ENCODE data around the gene EPOP.
"Not testable (repeated sequence)": the region's sequence is repeated elsewhere in the genome, so short reads cannot be mapped to it uniquely, and the experiment has no call there.

The EPOP gene

DNA sequence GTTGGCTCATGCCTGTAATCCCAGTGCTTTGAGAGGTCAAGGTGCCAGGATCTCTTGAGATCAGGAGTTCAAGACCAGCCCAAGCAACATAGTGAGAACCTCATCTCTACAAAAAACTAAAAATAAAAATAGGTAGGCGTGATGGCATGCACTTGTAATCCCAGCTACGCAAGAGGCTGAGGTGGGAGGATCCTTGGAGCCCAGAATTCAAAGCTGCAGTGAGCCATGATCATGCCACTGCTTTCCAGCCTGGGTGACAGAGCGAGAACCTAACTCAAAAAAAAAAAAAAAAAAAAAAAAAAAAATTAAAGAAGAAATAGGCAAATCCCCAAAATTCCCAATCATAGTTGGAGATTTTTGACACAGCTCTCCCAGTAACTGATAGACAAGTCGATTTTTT is 36.8 kb downstream of the EPOP start:
- no peak for TF ChIP-seq CTCF (conservative IDR thresholded peaks at IDR 0.05; ENCODE audit: control insufficient read depth, insufficient read depth, low read depth, low read length)
- DNase-seq (ENCODE audit: low read depth): no peak
- H3K4me3 ChIP-seq (ENCODE audit: control insufficient read depth, low read depth, low read length): no peak overlapping the region

DNA sequence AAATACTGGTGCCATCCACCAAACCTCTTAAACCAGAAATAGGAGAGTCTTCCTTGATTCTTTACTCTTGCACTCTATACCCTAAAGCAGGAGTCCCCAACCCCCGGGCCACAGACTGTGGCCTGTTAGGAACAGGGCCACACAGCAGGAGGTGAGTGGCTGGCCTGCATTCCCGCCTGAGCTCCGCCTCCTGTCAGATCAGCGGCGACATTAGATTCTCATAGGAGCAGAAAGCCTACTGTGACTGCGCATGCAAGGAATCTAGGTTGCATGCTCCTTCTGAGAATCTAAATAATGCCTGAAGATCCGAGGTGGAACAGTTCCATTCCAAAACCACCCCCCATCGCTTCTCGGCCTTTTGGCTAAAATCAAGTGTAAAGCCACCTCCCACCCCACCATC is 38.7 kb downstream of the EPOP start:
- no peak for DNase-seq (ENCODE audit: low read depth)
- H3K4me3 ChIP-seq (ENCODE audit: control insufficient read depth, low read depth, low read length): no peak overlapping the region
- no peak for TF ChIP-seq CTCF (conservative IDR thresholded peaks at IDR 0.05; ENCODE audit: control insufficient read depth, insufficient read depth, low read depth, low read length)

DNA sequence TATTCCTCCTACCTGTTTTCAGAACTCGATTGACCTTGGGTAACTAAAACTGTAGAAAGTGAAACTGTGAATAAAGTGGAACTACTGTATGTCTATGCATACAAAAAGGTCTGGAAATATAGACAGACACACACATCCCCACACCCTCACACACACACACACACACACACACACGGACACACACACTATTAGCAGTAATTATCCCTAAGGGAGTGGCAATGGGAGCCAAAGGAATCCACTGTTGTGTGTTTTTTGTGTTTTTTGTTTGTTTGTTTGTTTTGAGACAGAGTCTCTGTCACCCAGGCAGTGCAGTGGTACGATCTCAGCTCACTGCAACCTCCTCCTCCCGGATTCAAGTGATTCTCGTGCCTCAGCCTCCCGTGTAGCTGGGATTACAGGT is 42.4 kb downstream of the EPOP start:
- no peak for TF ChIP-seq CTCF (conservative IDR thresholded peaks at IDR 0.05; ENCODE audit: control insufficient read depth, insufficient read depth, low read depth, low read length)
- no peak for DNase-seq (ENCODE audit: low read depth)
- H3K4me3 ChIP-seq (ENCODE audit: control insufficient read depth, low read depth, low read length): no peak overlapping the region

DNA sequence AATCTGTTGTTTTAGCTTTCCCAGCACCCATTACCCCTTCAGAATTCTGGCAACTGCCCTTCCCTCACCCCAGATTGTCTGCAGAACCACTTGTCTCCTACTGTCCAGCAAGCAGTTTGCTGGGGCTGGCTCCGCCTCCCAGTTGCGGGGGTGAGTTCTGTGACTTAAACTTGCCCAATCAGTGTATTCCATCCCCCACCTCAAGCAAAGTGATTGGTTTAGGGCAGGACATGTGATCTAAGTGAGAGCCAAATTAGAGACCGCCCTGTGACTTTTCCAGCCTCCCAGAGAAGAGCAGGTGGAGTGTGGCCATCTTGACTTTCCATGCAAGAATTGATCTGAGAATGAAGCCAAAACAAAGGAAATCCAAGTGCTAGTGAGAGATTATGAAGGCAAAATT is 46.3 kb downstream of the EPOP start:
- H3K4me3 ChIP-seq (ENCODE audit: control insufficient read depth, low read depth, low read length): no peak overlapping the region
- peak; percentile 18 for DNase-seq (ENCODE audit: low read depth)
- no peak for TF ChIP-seq CTCF (conservative IDR thresholded peaks at IDR 0.05; ENCODE audit: control insufficient read depth, insufficient read depth, low read depth, low read length)

- no peak for DNase-seq (ENCODE audit: low read depth)
- no peak for TF ChIP-seq CTCF (conservative IDR thresholded peaks at IDR 0.05; ENCODE audit: control insufficient read depth, insufficient read depth, low read depth, low read length)
- no peak overlapping the region for H3K4me3 ChIP-seq (ENCODE audit: control insufficient read depth, low read depth, low read length)
These were observed 46.8 kb downstream of the EPOP start for GRCh38 chr17:38627957-38628356.

GRCh38 chr17:38626606-38627226 is 48.0 kb downstream of the EPOP start:
- H3K4me3 ChIP-seq (ENCODE audit: control insufficient read depth, low read depth, low read length); DNase-seq (ENCODE audit: low read depth): not testable (repeated sequence)

GRCh38 chr17:38625482-38625881 is 49.3 kb downstream of the EPOP start:
- H3K4me3 ChIP-seq (ENCODE audit: control insufficient read depth, low read depth, low read length): no peak overlapping the region
- TF ChIP-seq CTCF (conservative IDR thresholded peaks at IDR 0.05; ENCODE audit: control insufficient read depth, insufficient read depth, low read depth, low read length): no peak
- DNase-seq (ENCODE audit: low read depth): no peak

- H3K4me3 ChIP-seq (ENCODE audit: control insufficient read depth, low read depth, low read length); DNase-seq (ENCODE audit: low read depth): not testable (repeated sequence)
These were observed 49.9 kb downstream of the EPOP start for GRCh38 chr17:38624782-38625355.
